Gastroesophageal sphincter (tissue), 4 donors: ENCODE data around the gene HDAC4. TPM values are rescaled to one million over a fixed set of nuclear protein-coding genes. Genes with fewer than 3 reads are reported as not detected.

Experiments
- ATAC-seq: fragments of 150-250 bp; one replicate; pipeline ENCODE4 v1.9.1; 2016; ENCODE audit warnings: mild to moderate bottlenecking, moderate library complexity
- H3K27ac ChIP-seq, 4 donors: fragments of 200-600 bp; sonication (generic) in 3 of 4; 1 replicate in 3 of 4; 2 replicates in 1 of 4; pipeline ENCODE4 v1.5.1; 2016 to 2019
- H3K27me3 ChIP-seq: fragments of 200-600 bp; sonication (generic); one replicate; pipeline ENCODE4 v1.5.1; 2019
- H3K36me3 ChIP-seq, 2 donors: fragments of 200-600 bp; sonication (generic); one replicate each; pipeline ENCODE4 v1.5.1; 2019; ENCODE audit warnings: control low read depth in 1 of 2
- H3K4me1 ChIP-seq, 3 donors: fragments of 200-600 bp; sonication (generic); 1 replicate in 2 of 3; 2 replicates in 1 of 3; pipeline ENCODE4 v1.5.1; 2016 to 2019; ENCODE audit warnings: control low read depth in 2 of 3
- H3K4me3 ChIP-seq, 2 donors: fragments of 200-600 bp; sonication (generic); one replicate each; pipeline ENCODE4 v1.5.1; 2019; ENCODE audit warnings: mild to moderate bottlenecking in 1 of 2, moderate library complexity in 1 of 2
- H3K9me3 ChIP-seq, 3 donors: fragments of 200-600 bp; sonication (generic); one replicate each; pipeline ENCODE4 v1.5.1; 2017 to 2019; ENCODE audit warnings: control low read depth in 2 of 3
- CTCF ChIP-seq, 4 experiments: fragments of 200-600 bp in 2 of 4; fragments of 450-650 bp in 2 of 4; sonication (generic) in 1 of 4; IDR thresholded peaks; one replicate each; pipeline ENCODE4 v1.5.1; 2017 to 2019; ENCODE audit warnings: antibody characterized with exemption in 4 of 4, mild to moderate bottlenecking in 2 of 4, moderate library complexity in 2 of 4
- EP300 ChIP-seq: sonication (generic); formaldehyde crosslinking; IDR thresholded peaks from one replicate; pipeline ENCODE4 v1.6.1; 2017; ENCODE audit warnings: antibody characterized with exemption, mild to moderate bottlenecking
- POLR2A ChIP-seq, 2 donors: fragments of 450-650 bp; IDR thresholded peaks; one replicate each; pipeline ENCODE4 v1.6.1; 2017; ENCODE audit warnings: antibody characterized with exemption in 2 of 2, mild to moderate bottlenecking in 2 of 2, moderate library complexity in 1 of 2
- POLR2AphosphoS5 ChIP-seq: sonication (generic); formaldehyde crosslinking; IDR thresholded peaks from one replicate; pipeline ENCODE4 v1.6.1; 2017; ENCODE audit warnings: antibody characterized with exemption
- WGBS, 2 donors: methylation state at CpG; one replicate each; pipeline ENCODE4 v1.1.5; 2018; ENCODE audit warnings: low coverage in 1 of 2; 5-methylcytosine and 5-hydroxymethylcytosine counted together
- total RNA-seq, 4 donors: library from RNA; depleted of rRNA; stranded (reverse); fragments of >200 nt; gene quantifications; one replicate each; pipeline ENCODE4 v1.1.0, GENCODE V29; 2016

The HDAC4 gene
- total RNA-seq, 4 donors from 2014 or later, result 41.3 to 104 (median 85.8) TPM

GRCh38 chr2:239025951-239026461, 374.8 kb downstream of the HDAC4 start:
- whole genome bisulfite sequencing, 2 donors, result 53 to 60% methylated on average over 2 to 4 of the region's 14 CpGs
- H3K27me3 ChIP-seq, result peaks cover 20% of the 10 kb centered on the region
- peaks cover 0 to 9% (median 0%) of the 10 kb centered on the region in 3 donors for H3K4me1 ChIP-seq
- TF ChIP-seq POLR2AphosphoS5 (no peak), EP300 (no peak), CTCF (IDR thresholded peaks at IDR 0.05) (no peak), POLR2A (IDR thresholded peaks at IDR 0.05) (no peak)
- no peaks in the 10 kb centered on the region for H3K36me3 ChIP-seq
- H3K9me3 ChIP-seq, result no peaks in the 10 kb centered on the region
- H3K4me3 ChIP-seq, result no peak overlapping the region
- H3K27ac ChIP-seq, result no peak overlapping the region
- no peak for ATAC-seq

- no peak for ATAC-seq
Measured at GRCh38 chr2:239025096-239025801, 375.6 kb downstream of the HDAC4 start.

GRCh38 chr2:239024226-239024625, 376.6 kb downstream of the HDAC4 start:
- H3K4me3 ChIP-seq, result no peak overlapping the region
- peaks cover 25% of the 10 kb centered on the region for H3K27me3 ChIP-seq
- ATAC-seq, result no peak
- TF ChIP-seq CTCF (IDR thresholded peaks at IDR 0.05) (no peak), POLR2A (IDR thresholded peaks at IDR 0.05) (no peak), EP300 (no peak), POLR2AphosphoS5 (no peak)
- no peak overlapping the region for H3K27ac ChIP-seq
- peaks cover 0 to 9% (median 0%) of the 10 kb centered on the region in 3 donors for H3K4me1 ChIP-seq
- H3K36me3 ChIP-seq, result no peaks in the 10 kb centered on the region
- no peaks in the 10 kb centered on the region for H3K9me3 ChIP-seq
- 81% methylated on average over 4 of the region's 7 CpGs; no CpG with 5 or more reads in 1 of the 2 donors for WGBS, 2 donors

More at GRCh38 chr2:239025096-239025801, 375.6 kb downstream of the HDAC4 start:
- H3K4me3 ChIP-seq, result no peak overlapping the region
- H3K27ac ChIP-seq, result no peak overlapping the region
- no peak for TF ChIP-seq CTCF (IDR thresholded peaks at IDR 0.05)
- TF ChIP-seq POLR2A (IDR thresholded peaks at IDR 0.05), result no peak
- TF ChIP-seq EP300, result no peak
- TF ChIP-seq POLR2AphosphoS5, result no peak
- H3K4me1 ChIP-seq, result peaks cover 0 to 9% (median 0%) of the 10 kb centered on the region in 3 donors
- H3K9me3 ChIP-seq, result no peaks in the 10 kb centered on the region
- H3K27me3 ChIP-seq, result peaks cover 24% of the 10 kb centered on the region
- WGBS, 2 donors, result 94% methylated on average over 11 of the region's 20 CpGs; no CpG with 5 or more reads in 1 of the 2 donors
- H3K36me3 ChIP-seq, result no peaks in the 10 kb centered on the region

- H3K27ac ChIP-seq, result no peak overlapping the region
- WGBS, 2 donors, result 89 to 91% methylated on average over 6 to 9 of the region's 16 CpGs
- no peaks in the 10 kb centered on the region for H3K9me3 ChIP-seq
- peaks cover 0 to 9% (median 0%) of the 10 kb centered on the region in 3 donors for H3K4me1 ChIP-seq
- no peak for ATAC-seq
- no peak for TF ChIP-seq EP300
- no peak for TF ChIP-seq POLR2AphosphoS5
- no peak for TF ChIP-seq CTCF (IDR thresholded peaks at IDR 0.05)
- TF ChIP-seq POLR2A (IDR thresholded peaks at IDR 0.05), result no peak
- no peaks in the 10 kb centered on the region for H3K36me3 ChIP-seq
- H3K4me3 ChIP-seq, result no peak overlapping the region
- H3K27me3 ChIP-seq, result peaks cover 26% of the 10 kb centered on the region
Measured at GRCh38 chr2:239022437-239023260, 378.2 kb downstream of the HDAC4 start.
